Mesendoderm (in vitro differentiated cells): ENCODE data around the gene NRM.

ENCODE experiments used
- DNase-seq: peaks from one replicate; pipeline ENCODE4 v3.0.0; 2013
- H2AK5ac ChIP-seq: 2 replicates; pipeline ENCODE4 v1.6.1; 2013; ENCODE audit warnings: low read length, inconsistent platforms
- H2BK120ac ChIP-seq: 2 replicates; pipeline ENCODE4 v1.6.1; 2013; ENCODE audit warnings: low read depth, mild to moderate bottlenecking, low read length, moderate library complexity, mixed read lengths
- H2BK15ac ChIP-seq: replicated peaks from 2 replicates; pipeline ENCODE4 v1.6.1; 2013; ENCODE audit warnings: low read depth, mild to moderate bottlenecking, moderate library complexity
- H2BK5ac ChIP-seq: 2 replicates; pipeline ENCODE4 v1.6.1; 2013; ENCODE audit warnings: low read length, inconsistent platforms
- H3K18ac ChIP-seq: 2 replicates; pipeline ENCODE4 v1.6.1; 2013; ENCODE audit warnings: mild to moderate bottlenecking, low read length, mixed read lengths
- H3K23ac ChIP-seq: one replicate; pipeline ENCODE4 v1.6.1; 2013; ENCODE audit warnings: low read length
- H3K27ac ChIP-seq: 2 replicates; pipeline ENCODE4 v1.5.1; 2013; ENCODE audit warnings: low read depth, mild to moderate bottlenecking, inconsistent platforms, low read length, moderate library complexity
- H3K27me3 ChIP-seq: 2 replicates; pipeline ENCODE4 v1.6.1; 2013; ENCODE audit warnings: low read length, control low read depth, mild to moderate bottlenecking, inconsistent platforms; ENCODE audit not compliant: insufficient read depth, poor library complexity
- H3K36me3 ChIP-seq: 2 replicates; pipeline ENCODE4 v1.6.1; 2013; ENCODE audit warnings: low read length, inconsistent platforms; ENCODE audit not compliant: control insufficient read depth, insufficient read depth
- H3K4ac ChIP-seq: one replicate; pipeline ENCODE4 v1.6.1; 2013; ENCODE audit warnings: low read depth, mild to moderate bottlenecking, low read length, moderate library complexity
- H3K4me1 ChIP-seq: 2 replicates; pipeline ENCODE4 v1.6.1; 2013; ENCODE audit warnings: low read depth, low read length, inconsistent platforms; ENCODE audit not compliant: control insufficient read depth
- H3K4me2 ChIP-seq: 2 replicates; pipeline ENCODE4 v1.6.1; 2013; ENCODE audit warnings: low read length
- H3K4me3 ChIP-seq: 2 replicates; pipeline ENCODE4 v1.5.1; 2013; ENCODE audit warnings: mild to moderate bottlenecking, low read length
- H3K56ac ChIP-seq: one replicate; pipeline ENCODE4 v1.6.1; 2013; ENCODE audit warnings: low read length
- H3K79me1 ChIP-seq: 2 replicates; pipeline ENCODE4 v1.6.1; 2013; ENCODE audit warnings: low read length, inconsistent platforms
- H3K79me2 ChIP-seq: 2 replicates; pipeline ENCODE4 v1.6.1; 2013; ENCODE audit warnings: mild to moderate bottlenecking, low read length; ENCODE audit not compliant: control insufficient read depth, insufficient read depth
- H3K9ac ChIP-seq: 2 replicates; pipeline ENCODE4 v1.6.1; 2013; ENCODE audit warnings: low read length, inconsistent platforms
- H4K5ac ChIP-seq: one replicate; pipeline ENCODE4 v1.6.1; 2013; ENCODE audit warnings: low read length
- H4K8ac ChIP-seq: one replicate; pipeline ENCODE4 v1.6.1; 2013; ENCODE audit warnings: low read depth, mild to moderate bottlenecking, control low read depth, low read length, moderate library complexity
- WGBS: extraction: QIAGEN DNeasy Blood & Tissue Kit; methylation state at CpG from one replicate; pipeline ENCODE4 v1.1.7; 2013; ENCODE audit warnings: low lambda C conversion rate, missing lambda C conversion rate; ENCODE audit not compliant: insufficient coverage; ENCODE audit errors: extremely low coverage; 5-methylcytosine and 5-hydroxymethylcytosine counted together

Gene NRM

GRCh38 chr6:30691208-30691847 is 544 bp upstream of the NRM start:
- WGBS, result no CpG with 5 or more reads among the region's 8 CpGs
- H3K79me1 ChIP-seq, result peaks cover 6% of the 10 kb centered on the region
- H3K23ac ChIP-seq, result no peak overlapping the region
- H2BK5ac ChIP-seq, result no peak overlapping the region
- no peak overlapping the region for H3K18ac ChIP-seq
- no peak overlapping the region for H4K5ac ChIP-seq
- no peak overlapping the region for H2AK5ac ChIP-seq
- peaks cover 2% of the 10 kb centered on the region for H3K79me2 ChIP-seq
- H2BK15ac ChIP-seq, result no peak overlapping the region
- H3K4me1 ChIP-seq, result peaks cover 5% of the 10 kb centered on the region
- no peak overlapping the region for H2BK120ac ChIP-seq
- peak overlapping the region; percentile 67 for H3K9ac ChIP-seq
- H3K4me2 ChIP-seq, result peak overlapping the region; percentile 64
- no peak overlapping the region for H3K4me3 ChIP-seq
- peak; percentile 83 for DNase-seq
- peak overlapping the region; percentile 98 for H3K27ac ChIP-seq
- no peak overlapping the region for H4K8ac ChIP-seq
- H3K36me3 ChIP-seq, result no peaks in the 10 kb centered on the region
- no peaks in the 10 kb centered on the region for H3K27me3 ChIP-seq
- H3K56ac ChIP-seq, result peak overlapping the region; percentile 83
- H3K4ac ChIP-seq, result no peak overlapping the region

- Histone ChIP-seq H3K4me1 (peaks cover 15% of the 10 kb centered on the region), H3K79me1 (peaks cover 19% of the 10 kb centered on the region), H3K4me3 (no peak overlapping the region), H3K4me2 (peak overlapping the region; percentile 60), H4K5ac (no peak overlapping the region), H3K4ac (peak overlapping the region; percentile 78), H3K9ac (peak overlapping the region; percentile 95), H3K18ac (no peak overlapping the region), H3K56ac (peak overlapping the region; percentile 98), H3K36me3 (no peaks in the 10 kb centered on the region), H3K23ac (peak overlapping the region; percentile 90), H3K27me3 (no peaks in the 10 kb centered on the region), H2BK15ac (no peak overlapping the region), H4K8ac (no peak overlapping the region), H3K79me2 (peaks cover 16% of the 10 kb centered on the region), H2AK5ac (peak overlapping the region; percentile 96), H3K27ac (peak overlapping the region; percentile 98), H2BK120ac (no peak overlapping the region), H2BK5ac (peak overlapping the region; percentile 36)
- WGBS, result no CpG with 5 or more reads among the region's 4 CpGs
- DNase-seq, result no peak
Observed at GRCh38 chr6:30689985-30690384, 799 bp downstream of the NRM start.

GRCh38 chr6:30689022-30689865 is 1.5 kb downstream of the NRM start:
- H3K4ac ChIP-seq, result no peak overlapping the region
- H3K56ac ChIP-seq, result peak overlapping the region; percentile 98
- no peak overlapping the region for H4K8ac ChIP-seq
- no peak overlapping the region for H4K5ac ChIP-seq
- no peak overlapping the region for H2BK120ac ChIP-seq
- DNase-seq, result no peak
- peaks cover 18% of the 10 kb centered on the region for H3K4me1 ChIP-seq
- no peak overlapping the region for H3K27ac ChIP-seq
- no peak overlapping the region for H3K4me2 ChIP-seq
- no peak overlapping the region for H3K4me3 ChIP-seq
- no peak overlapping the region for H3K23ac ChIP-seq
- H3K79me1 ChIP-seq, result peaks cover 21% of the 10 kb centered on the region
- H3K36me3 ChIP-seq, result no peaks in the 10 kb centered on the region
- no peak overlapping the region for H2BK5ac ChIP-seq
- H3K18ac ChIP-seq, result no peak overlapping the region
- H2AK5ac ChIP-seq, result no peak overlapping the region
- H2BK15ac ChIP-seq, result no peak overlapping the region
- peaks cover 22% of the 10 kb centered on the region for H3K79me2 ChIP-seq
- no CpG with 5 or more reads among the region's 11 CpGs for WGBS
- peak overlapping the region; percentile 95 for H3K9ac ChIP-seq
- H3K27me3 ChIP-seq, result no peaks in the 10 kb centered on the region

GRCh38 chr6:30688569-30688968 is 2.2 kb downstream of the NRM start:
- Histone ChIP-seq H3K36me3 (no peaks in the 10 kb centered on the region), H3K9ac (no peak overlapping the region), H3K4me3 (no peak overlapping the region), H2BK5ac (no peak overlapping the region), H3K27me3 (no peaks in the 10 kb centered on the region), H4K5ac (no peak overlapping the region), H3K79me1 (peaks cover 21% of the 10 kb centered on the region), H2BK120ac (no peak overlapping the region), H4K8ac (no peak overlapping the region), H3K79me2 (peaks cover 28% of the 10 kb centered on the region), H3K4me2 (no peak overlapping the region), H3K27ac (no peak overlapping the region), H3K18ac (no peak overlapping the region), H3K4me1 (peaks cover 18% of the 10 kb centered on the region), H3K23ac (no peak overlapping the region), H3K56ac (no peak overlapping the region), H2AK5ac (no peak overlapping the region), H3K4ac (no peak overlapping the region), H2BK15ac (no peak overlapping the region)
- no peak for DNase-seq
- WGBS, result no CpG with 5 or more reads among the region's 9 CpGs

- Histone ChIP-seq H2BK5ac (no peak overlapping the region), H3K27ac (peak overlapping the region; percentile 53), H3K4me2 (peak overlapping the region; percentile 53), H3K4me1 (peaks cover 23% of the 10 kb centered on the region), H3K9ac (peak overlapping the region; percentile 83), H4K8ac (no peak overlapping the region), H3K23ac (peak overlapping the region; percentile 69), H2BK15ac (no peak overlapping the region), H2AK5ac (no peak overlapping the region), H3K36me3 (peaks cover under 1% of the 10 kb centered on the region), H3K18ac (peak overlapping the region; percentile 63), H3K4me3 (peak overlapping the region; percentile 68), H3K4ac (peak overlapping the region; percentile 74), H3K56ac (peak overlapping the region; percentile 95), H3K79me2 (peaks cover 36% of the 10 kb centered on the region), H3K79me1 (peaks cover 24% of the 10 kb centered on the region), H4K5ac (no peak overlapping the region), H3K27me3 (no peaks in the 10 kb centered on the region), H2BK120ac (no peak overlapping the region)
- WGBS, result no CpG with 5 or more reads among the region's 22 CpGs
- DNase-seq, result peak; percentile 58
Observed at GRCh38 chr6:30687659-30688431, 2.9 kb downstream of the NRM start.
